Brain microvascular endothelial cell (primary cell): ENCODE data around the gene EPC2.

Experiments
- DNase-seq: peaks from one replicate; pipeline ENCODE4 v3.0.0-alpha.2; 2020
- H3K27ac ChIP-seq: fragments of 250-450 bp; sonication (Bioruptor Pico); 2 replicates; pipeline ENCODE4 v1.5.1; 2020; ENCODE audit warnings: mild to moderate bottlenecking, moderate library complexity
- H3K27me3 ChIP-seq: fragments of 250-450 bp; sonication (Bioruptor Pico); replicated peaks from 2 replicates; pipeline ENCODE4 v1.5.1; 2020; ENCODE audit warnings: mild to moderate bottlenecking
- H3K36me3 ChIP-seq: fragments of 250-450 bp; sonication (Bioruptor Pico); replicated peaks from 2 replicates; pipeline ENCODE4 v1.5.1; 2020; ENCODE audit warnings: mild to moderate bottlenecking
- H3K4me3 ChIP-seq: 2 replicates; pipeline ENCODE4 v1.5.1; 2011; ENCODE audit warnings: low read depth, mild to moderate bottlenecking, control low read depth, low read length, moderate library complexity
- CTCF ChIP-seq: IDR thresholded peaks from 2 replicates; pipeline ENCODE4 v1.5.1; 2011; ENCODE audit warnings: low read depth, mild to moderate bottlenecking, moderate library complexity, low read length, control low read depth, inconsistent platforms; ENCODE audit errors: missing control alignments
- in situ Hi-C: cut with HindIII; loops from 2 replicates; pipeline ENCODE4 v1.10.0; 2017; ENCODE audit warnings: low sequenced_read_pairs, low pct_ligation_motif_present

Gene EPC2

DNA sequence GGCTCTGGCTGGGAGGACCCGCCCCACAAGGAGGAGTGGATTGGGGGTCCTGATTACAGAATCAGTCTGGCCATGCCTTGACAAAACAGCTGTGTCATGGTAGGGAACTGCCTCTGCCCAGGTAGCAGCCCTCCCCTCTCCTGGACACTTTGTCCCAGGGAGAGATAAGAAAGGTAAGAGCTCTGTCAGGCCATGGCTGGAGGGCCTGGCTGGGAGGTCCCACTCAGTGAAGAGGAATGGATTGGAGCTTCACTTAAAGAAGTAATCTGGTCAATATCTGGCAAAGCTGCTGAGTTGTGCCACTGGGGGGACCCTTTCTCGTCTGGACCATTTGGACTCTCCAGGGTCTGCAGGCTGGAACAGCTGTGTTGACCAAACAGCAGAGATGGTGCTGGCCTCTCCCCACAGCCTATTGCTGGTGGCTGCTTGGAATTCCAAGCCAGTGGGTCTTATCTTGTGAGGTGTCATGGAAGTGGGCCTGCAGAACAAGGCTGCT lies 75.4 kb downstream of the EPC2 start:
- in situ Hi-C loops, result no loop called here
- Histone ChIP-seq H3K27ac (no peak overlapping the region), H3K4me3 (no peak overlapping the region), H3K36me3 (no peaks in the 10 kb centered on the region), H3K27me3 (no peaks in the 10 kb centered on the region)
- DNase-seq, result no peak
- TF ChIP-seq CTCF, result no peak

DNA sequence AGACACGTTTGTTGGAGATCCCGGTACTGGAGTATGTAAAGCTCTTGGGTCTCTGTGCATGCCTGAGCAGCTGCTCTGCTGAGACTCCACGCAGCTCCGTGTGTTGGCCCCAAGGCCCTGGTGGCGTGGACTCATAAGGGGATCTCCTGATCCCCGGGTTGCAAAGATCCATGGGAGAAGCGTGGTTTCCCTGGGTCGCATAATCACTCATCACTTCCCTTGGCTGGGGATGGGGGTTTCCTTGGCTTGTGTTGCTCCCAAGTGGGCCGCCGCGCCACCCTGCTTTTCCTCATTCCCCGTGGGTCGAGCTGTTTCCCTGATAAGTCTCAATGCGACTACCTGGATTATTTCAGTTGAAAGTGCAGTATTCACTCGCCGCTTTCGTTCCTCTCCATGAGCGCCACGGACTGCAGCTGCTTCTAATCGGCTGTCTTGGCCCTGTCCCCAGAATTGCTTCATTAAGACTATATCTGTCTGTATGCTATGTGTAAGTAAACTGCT lies 76.0 kb downstream of the EPC2 start:
- Histone ChIP-seq H3K36me3 (no peaks in the 10 kb centered on the region), H3K27ac (no peak overlapping the region), H3K27me3 (no peaks in the 10 kb centered on the region), H3K4me3 (no peak overlapping the region)
- in situ Hi-C loops, result no loop called here
- no peak for DNase-seq
- no peak for TF ChIP-seq CTCF

DNA sequence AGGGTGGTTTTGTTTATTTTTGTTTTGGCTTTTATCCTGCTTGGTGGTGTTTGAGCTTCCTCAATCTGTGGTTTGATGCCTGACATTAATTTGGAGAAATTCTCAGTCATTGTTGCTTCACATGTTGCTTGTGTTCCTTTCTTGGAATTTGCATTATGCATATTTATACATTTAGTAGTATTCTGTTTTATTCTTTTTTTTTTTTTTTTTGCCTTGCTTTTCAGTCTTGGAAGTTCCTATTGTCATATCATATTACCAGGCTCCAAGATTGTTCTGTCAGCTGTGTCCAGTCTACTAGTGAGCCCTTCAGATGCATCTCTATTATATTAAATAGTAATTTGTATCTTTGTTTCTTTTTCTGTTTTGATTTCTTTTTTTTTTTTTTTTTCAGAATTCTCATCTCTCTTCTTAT lies 77.0 kb downstream of the EPC2 start:
- no peak overlapping the region for H3K27ac ChIP-seq
- in situ Hi-C loops, result no loop called here
- no peak for DNase-seq

GRCh38 chr2:148721991-148722777 lies 77.6 kb downstream of the EPC2 start:
- Histone ChIP-seq H3K27me3 (no peaks in the 10 kb centered on the region), H3K27ac (no peak overlapping the region), H3K36me3 (no peaks in the 10 kb centered on the region), H3K4me3 (no peak overlapping the region)
- DNase-seq, result no peak
- no peak for TF ChIP-seq CTCF
- in situ Hi-C loops, result no loop called here

More for the DNA sequence above, 77.0 kb downstream of the EPC2 start:
- no peaks in the 10 kb centered on the region for H3K36me3 ChIP-seq
- no peak for TF ChIP-seq CTCF
- H3K4me3 ChIP-seq, result no peak overlapping the region
- H3K27me3 ChIP-seq, result no peaks in the 10 kb centered on the region

DNA sequence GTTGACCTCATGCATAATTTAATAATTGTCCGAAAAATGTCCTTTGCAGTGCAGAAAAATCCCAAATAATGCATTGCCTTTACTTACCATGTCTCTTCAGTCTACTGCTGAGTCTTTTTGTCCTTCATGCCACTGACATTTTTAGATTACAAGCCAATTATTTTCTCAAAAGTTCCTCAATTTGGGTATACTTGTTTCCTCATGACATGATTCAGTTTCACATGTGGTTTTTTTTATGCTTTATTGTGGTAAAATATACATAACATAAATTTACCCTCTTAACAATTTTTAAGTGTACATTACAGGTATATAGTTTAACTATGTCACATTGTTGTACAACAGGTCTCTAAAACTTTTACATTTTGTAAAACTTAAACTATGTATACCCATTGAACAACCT lies 81.0 kb downstream of the EPC2 start:
- H3K36me3 ChIP-seq, result no peaks in the 10 kb centered on the region
- H3K4me3 ChIP-seq, result no peak overlapping the region
- no peaks in the 10 kb centered on the region for H3K27me3 ChIP-seq
- TF ChIP-seq CTCF, result no peak
- in situ Hi-C loops, result no loop called here
- H3K27ac ChIP-seq, result no peak overlapping the region
- DNase-seq, result no peak
